A549 (cell line): Measurements from ENCODE around the gene TBR1.

ENCODE experiments used
- ZNF302 ChIP-seq: fragments of 250-450 bp; sonication (Bioruptor Pico); IDR thresholded peaks from 2 replicates; pipeline ENCODE4 v1.9.0; 2021; ENCODE audit warnings: inconsistent platforms, mild to moderate bottlenecking, moderate library complexity
- TF ChIP-seq, protein P1 (sequence below): IDR thresholded peaks from 2 replicates; pipeline ENCODE4 v1.6.1; 2012

DNA sequence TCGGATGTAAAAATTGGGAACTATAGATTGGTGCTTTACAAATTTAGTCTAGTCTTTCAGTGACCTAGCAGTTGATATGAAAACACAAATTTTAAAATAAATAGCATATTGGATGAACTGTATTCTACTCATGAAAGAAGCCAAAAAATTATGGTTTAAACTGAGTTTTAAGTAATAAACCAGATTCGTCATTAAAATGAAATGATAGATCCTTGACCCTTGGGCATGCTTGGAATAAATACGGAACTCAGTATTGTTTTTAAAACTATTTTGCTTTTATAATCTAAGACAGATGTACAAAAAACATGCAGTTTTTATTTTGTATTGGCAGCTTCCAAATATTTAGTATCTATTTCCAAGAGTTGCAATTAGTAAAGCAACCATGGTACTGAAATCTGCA lies 34.6 kb upstream of the TBR1 start:
- TF ChIP-seq ZNF302 (CRISPR knock-in tag): no peak
- TF ChIP-seq, protein P1, sequence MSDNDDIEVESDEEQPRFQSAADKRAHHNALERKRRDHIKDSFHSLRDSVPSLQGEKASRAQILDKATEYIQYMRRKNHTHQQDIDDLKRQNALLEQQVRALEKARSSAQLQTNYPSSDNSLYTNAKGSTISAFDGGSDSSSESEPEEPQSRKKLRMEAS: no peak
